ENCODE data around the gene AP2B1.

DNA sequence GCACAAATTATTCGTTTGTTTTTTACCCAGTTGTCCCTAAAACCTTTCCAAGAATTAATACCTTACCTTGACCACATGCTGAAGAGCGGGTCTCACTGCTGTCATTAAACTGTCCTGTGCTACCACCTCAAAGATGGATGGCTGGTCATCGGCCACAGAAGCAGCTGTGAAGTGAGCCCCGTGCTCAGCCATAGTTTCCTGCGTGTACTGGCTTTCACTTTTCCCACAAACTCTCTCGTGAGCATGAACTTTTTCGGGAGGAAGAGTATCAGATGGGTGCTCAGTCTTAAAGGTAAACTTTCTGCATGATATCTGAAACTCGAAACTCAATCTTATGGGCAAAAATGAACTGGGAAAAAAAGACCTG lies 9.3 kb upstream of the AP2B1 start:
- TF ChIP-seq, protein P1, sequence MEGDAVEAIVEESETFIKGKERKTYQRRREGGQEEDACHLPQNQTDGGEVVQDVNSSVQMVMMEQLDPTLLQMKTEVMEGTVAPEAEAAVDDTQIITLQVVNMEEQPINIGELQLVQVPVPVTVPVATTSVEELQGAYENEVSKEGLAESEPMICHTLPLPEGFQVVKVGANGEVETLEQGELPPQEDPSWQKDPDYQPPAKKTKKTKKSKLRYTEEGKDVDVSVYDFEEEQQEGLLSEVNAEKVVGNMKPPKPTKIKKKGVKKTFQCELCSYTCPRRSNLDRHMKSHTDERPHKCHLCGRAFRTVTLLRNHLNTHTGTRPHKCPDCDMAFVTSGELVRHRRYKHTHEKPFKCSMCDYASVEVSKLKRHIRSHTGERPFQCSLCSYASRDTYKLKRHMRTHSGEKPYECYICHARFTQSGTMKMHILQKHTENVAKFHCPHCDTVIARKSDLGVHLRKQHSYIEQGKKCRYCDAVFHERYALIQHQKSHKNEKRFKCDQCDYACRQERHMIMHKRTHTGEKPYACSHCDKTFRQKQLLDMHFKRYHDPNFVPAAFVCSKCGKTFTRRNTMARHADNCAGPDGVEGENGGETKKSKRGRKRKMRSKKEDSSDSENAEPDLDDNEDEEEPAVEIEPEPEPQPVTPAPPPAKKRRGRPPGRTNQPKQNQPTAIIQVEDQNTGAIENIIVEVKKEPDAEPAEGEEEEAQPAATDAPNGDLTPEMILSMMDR (IDR thresholded peaks at IDR 0.05), result no peak
- TF ChIP-seq POLR2A (IDR thresholded peaks at IDR 0.05) (no peak), POLR2AphosphoS5 (IDR thresholded peaks at IDR 0.05) (no peak)
